NOMO-1 treated with dmso at 0.1 percent for 144 hours (cell line): Measurements from ENCODE around the gene MSTO1.
"Not testable (repeated sequence)": the region's sequence is repeated elsewhere in the genome, so short reads cannot be mapped to it uniquely, and the experiment has no call there.

Source experiments
- DNase-seq: peaks from one replicate; lab custom pipeline; 2025; ENCODE audit not compliant: unreplicated experiment; lab: John Stamatoyannopoulos, UW

Gene MSTO1

GRCh38 chr1:155613226-155613625 lies 3.2 kb downstream of the MSTO1 start:
- not testable (repeated sequence) for DNase-seq

- DNase-seq = no peak
Observed at GRCh38 chr1:155622191-155622590, 12.2 kb downstream of the MSTO1 start.

- DNase-seq = no peak
Observed at GRCh38 chr1:155623357-155623756, 13.3 kb downstream of the MSTO1 start.

- DNase-seq = not testable (repeated sequence)
Observed at GRCh38 chr1:155626428-155626827, 16.4 kb downstream of the MSTO1 start.

- no peak for DNase-seq
Observed at GRCh38 chr1:155636397-155637153, 26.6 kb downstream of the MSTO1 start.

GRCh38 chr1:155640367-155640766 lies 30.3 kb downstream of the MSTO1 start:
- no peak for DNase-seq

GRCh38 chr1:155642559-155643180 lies 32.7 kb downstream of the MSTO1 start:
- not testable (repeated sequence) for DNase-seq

- no peak for DNase-seq
Observed at GRCh38 chr1:155643230-155643629, 33.2 kb downstream of the MSTO1 start.

GRCh38 chr1:155645034-155645598 lies 35.1 kb downstream of the MSTO1 start:
- DNase-seq = no peak

- DNase-seq = no peak
Observed at GRCh38 chr1:155645648-155646047, 35.6 kb downstream of the MSTO1 start.

- DNase-seq = peak; percentile 39
Observed at GRCh38 chr1:155646307-155646706, 36.3 kb downstream of the MSTO1 start.

- DNase-seq = peak; percentile 24
Observed at GRCh38 chr1:155648207-155649147, 38.5 kb downstream of the MSTO1 start.

GRCh38 chr1:155649676-155650075 lies 39.7 kb downstream of the MSTO1 start:
- DNase-seq = peak; percentile 27

- DNase-seq = no peak
Observed at GRCh38 chr1:155650231-155650757, 40.3 kb downstream of the MSTO1 start.

GRCh38 chr1:155651861-155652661 lies 42.0 kb downstream of the MSTO1 start:
- no peak for DNase-seq

- DNase-seq = no peak
Observed at GRCh38 chr1:155652951-155653350, 42.9 kb downstream of the MSTO1 start.

- DNase-seq = no peak
Observed at GRCh38 chr1:155657463-155657862, 47.4 kb downstream of the MSTO1 start.

- DNase-seq = not testable (repeated sequence)
Observed at GRCh38 chr1:155661239-155661638, 51.2 kb downstream of the MSTO1 start.
